Ishikawa (cell line): ENCODE data around the gene APOH.

Experiments used
- CEBPB ChIP-seq: IDR thresholded peaks from 2 replicates; pipeline ENCODE4 v1.6.1; 2012
- CREB1 ChIP-seq: IDR thresholded peaks from 2 replicates; pipeline ENCODE4 v1.6.1; 2012; ENCODE audit warnings: low read depth
- EGR1 ChIP-seq: IDR thresholded peaks from 2 replicates; pipeline ENCODE4 v1.6.1; 2012
- EP300 ChIP-seq: IDR thresholded peaks from 2 replicates; pipeline ENCODE4 v1.6.1; 2012; ENCODE audit warnings: borderline replicate concordance
- FOXM1 ChIP-seq: IDR thresholded peaks from 2 replicates; pipeline ENCODE4 v1.6.1; 2012; ENCODE audit warnings: low read depth, borderline replicate concordance
- NFIC ChIP-seq: IDR thresholded peaks from 2 replicates; pipeline ENCODE4 v1.6.1; 2012
- RAD21 ChIP-seq: IDR thresholded peaks from 2 replicates; pipeline ENCODE4 v1.6.1; 2012; ENCODE audit warnings: low read depth
- REST ChIP-seq: IDR thresholded peaks from 2 replicates; pipeline ENCODE4 v1.6.1; 2012; ENCODE audit warnings: low read depth, mild to moderate bottlenecking
- TAF1 ChIP-seq: IDR thresholded peaks from 2 replicates; pipeline ENCODE4 v1.6.1; 2012; ENCODE audit warnings: low read depth, mild to moderate bottlenecking
- TCF12 ChIP-seq: IDR thresholded peaks from 2 replicates; pipeline ENCODE4 v1.6.1; 2012; ENCODE audit warnings: low read depth
- USF1 ChIP-seq: IDR thresholded peaks from 2 replicates; pipeline ENCODE4 v1.6.1; 2012
- YY1 ChIP-seq: IDR thresholded peaks from 2 replicates; pipeline ENCODE4 v1.6.1; 2012; ENCODE audit warnings: low read depth

DNA sequence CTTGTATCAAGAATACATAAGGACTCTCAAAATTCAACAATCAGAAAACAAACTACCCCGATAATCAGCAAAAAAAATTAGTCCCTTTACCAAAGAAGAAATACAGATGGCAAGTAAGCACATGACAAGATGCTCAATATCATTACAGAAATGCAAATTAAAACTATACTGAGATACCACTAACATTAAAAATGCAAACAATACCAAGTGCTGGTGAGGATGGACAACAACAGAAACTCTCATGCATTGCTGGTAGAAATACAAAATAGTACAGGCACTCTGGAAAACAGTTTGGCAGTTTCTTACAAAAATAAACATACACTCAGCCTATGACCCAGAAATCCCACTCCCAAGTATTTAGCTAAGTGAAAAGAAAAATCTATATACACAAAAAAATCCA, 44.8 kb downstream of the APOH start:
- TF ChIP-seq TAF1 (no peak), RAD21 (no peak), EGR1 (no peak), CREB1 (no peak), USF1 (no peak), YY1 (no peak), EP300 (no peak), CEBPB (no peak), TCF12 (no peak), NFIC (no peak), REST (no peak), FOXM1 (no peak)
